Stimulated activated naive CD8-positive, alpha-beta T cell treated with anti-CD3 and anti-CD28 coated beads, Interleukin-15, Interleukin-2, amounts not matched to agents 100 ng/mL and 50 ng/mL, for 24 hours (primary cell): ENCODE data around the gene PHETA1.

Source experiments
- H3K27ac Mint-ChIP-seq: one replicate; pipeline ENCODE4 v1.8.0; 2021; ENCODE audit warnings: mild to moderate bottlenecking, mixed read lengths
- H3K27me3 Mint-ChIP-seq: one replicate; pipeline ENCODE4 v1.8.0; 2021; ENCODE audit warnings: mixed read lengths
- H3K36me3 Mint-ChIP-seq: one replicate; pipeline ENCODE4 v1.8.0; 2021; ENCODE audit warnings: low read depth, mixed read lengths
- H3K4me1 Mint-ChIP-seq: one replicate; pipeline ENCODE4 v1.8.0; 2021; ENCODE audit warnings: low read depth, mixed read lengths
- H3K4me3 Mint-ChIP-seq: one replicate; pipeline ENCODE4 v1.8.0; 2021; ENCODE audit warnings: mild to moderate bottlenecking, mixed read lengths
- H3K9me3 Mint-ChIP-seq: one replicate; pipeline ENCODE4 v1.8.0; 2021; ENCODE audit warnings: mixed read lengths

PHETA1 gene

GRCh38 chr12:111314953-111315539 lies 53.8 kb downstream of the PHETA1 start:
- Mint-ChIP-seq H3K4me3 (no peak overlapping the region), H3K27me3 (peaks cover 10% of the 10 kb centered on the region), H3K4me1 (peaks cover 5% of the 10 kb centered on the region), H3K27ac (no peak overlapping the region), H3K36me3 (no peaks in the 10 kb centered on the region), H3K9me3 (no peaks in the 10 kb centered on the region)

- peaks cover 10% of the 10 kb centered on the region for H3K4me1 Mint-ChIP-seq
- no peaks in the 10 kb centered on the region for H3K9me3 Mint-ChIP-seq
- no peak overlapping the region for H3K4me3 Mint-ChIP-seq
- H3K36me3 Mint-ChIP-seq = no peaks in the 10 kb centered on the region
- H3K27me3 Mint-ChIP-seq = peaks cover 10% of the 10 kb centered on the region
- H3K27ac Mint-ChIP-seq = no peak overlapping the region
Measured at GRCh38 chr12:111313833-111314259, 55.0 kb downstream of the PHETA1 start.

GRCh38 chr12:111312708-111313107 lies 56.2 kb downstream of the PHETA1 start:
- peaks cover 10% of the 10 kb centered on the region for H3K4me1 Mint-ChIP-seq

GRCh38 chr12:111312016-111312415 lies 56.9 kb downstream of the PHETA1 start:
- H3K4me3 Mint-ChIP-seq = no peak overlapping the region
- H3K27me3 Mint-ChIP-seq = peaks cover 10% of the 10 kb centered on the region
- H3K36me3 Mint-ChIP-seq = no peaks in the 10 kb centered on the region
- H3K4me1 Mint-ChIP-seq = peaks cover 10% of the 10 kb centered on the region
- no peak overlapping the region for H3K27ac Mint-ChIP-seq
- no peaks in the 10 kb centered on the region for H3K9me3 Mint-ChIP-seq

More at GRCh38 chr12:111312708-111313107, 56.2 kb downstream of the PHETA1 start:
- Mint-ChIP-seq H3K36me3 (no peaks in the 10 kb centered on the region), H3K4me3 (no peak overlapping the region), H3K27me3 (peaks cover 10% of the 10 kb centered on the region), H3K9me3 (no peaks in the 10 kb centered on the region), H3K27ac (no peak overlapping the region)

GRCh38 chr12:111311011-111311410 lies 57.9 kb downstream of the PHETA1 start:
- Mint-ChIP-seq H3K27me3 (peaks cover 10% of the 10 kb centered on the region), H3K36me3 (no peaks in the 10 kb centered on the region), H3K4me3 (no peak overlapping the region), H3K4me1 (peaks cover 10% of the 10 kb centered on the region), H3K9me3 (no peaks in the 10 kb centered on the region), H3K27ac (no peak overlapping the region)
